ENCODE results near the gene USP3. TPM values are rescaled to one million over a fixed set of nuclear protein-coding genes. Genes with fewer than 3 reads are reported as not detected.
A peak's percentile ranks its signal among the peaks of the same experiment; 100 is the strongest.

Gene USP3
- polyA plus RNA-seq, 1 donor (not counting 4 experiments of a cell fraction or from before 2014, with no cell fraction given): 16.2 TPM

- H3K4me1 ChIP-seq (ENCODE audit: control insufficient read depth, extremely low read depth, insufficient read depth, low read length): peaks cover 60% of the 10 kb centered on the region
- H3K9ac ChIP-seq (ENCODE audit: control insufficient read depth, extremely low read depth, insufficient read depth, low read length): peak overlapping the region; percentile 89
- peak overlapping the region in 2 of 3 experiments; percentile 56 to 80 for H3K4me3 ChIP-seq (ENCODE audit: control insufficient read depth in 2 of 3, extremely low read depth in 1 of 3, insufficient read depth in 2 of 3, low read depth in 1 of 3, low read length in 3 of 3)
- TF ChIP-seq CTCF (optimal IDR thresholded peaks at IDR 0.05 in 1 of 3, IDR thresholded peaks at IDR 0.05 in 1 of 3, conservative IDR thresholded peaks at IDR 0.05 in 1 of 3; ENCODE audit: extremely low read depth in 1 of 3, insufficient read depth in 2 of 3, low read length in 3 of 3) (peak in 1 of 3 experiments; percentile 4), EZH2 (IDR thresholded peaks at IDR 0.05; ENCODE audit: low read length) (no peak)
- H3K27me3 ChIP-seq (ENCODE audit: control insufficient read depth, extremely low read depth, insufficient read depth, low read length): no peaks in the 10 kb centered on the region
- peak overlapping the region; percentile 99 for H3K4me2 ChIP-seq (ENCODE audit: control insufficient read depth, extremely low read depth, insufficient read depth, low read depth, low read length)
- H3K36me3 ChIP-seq (ENCODE audit: control insufficient read depth in 2 of 2, extremely low read depth in 1 of 2, insufficient read depth in 2 of 2, low read length in 2 of 2): no peaks in the 10 kb centered on the region
- dilution Hi-C loops (cut with MboI; ENCODE audit: extremely low pct_ligation_motif_present, low sequenced_read_pairs): no loop called here
- no peaks in the 10 kb centered on the region for H4K20me1 ChIP-seq (ENCODE audit: control insufficient read depth, extremely low read depth, insufficient read depth, low read length)
- no peaks in the 10 kb centered on the region for H3K9me1 ChIP-seq (ENCODE audit: control insufficient read depth, extremely low read depth, insufficient read depth, low read length)
- H3K9me3 ChIP-seq (ENCODE audit: control insufficient read depth, low read depth, low read length): no peaks in the 10 kb centered on the region
- peak overlapping the region; percentile 44 for H2AFZ ChIP-seq (ENCODE audit: control insufficient read depth, low read length)
- peaks cover 66% of the 10 kb centered on the region for H3K79me2 ChIP-seq (ENCODE audit: control insufficient read depth, insufficient read depth, low read length)
- FAIRE-seq: peak; percentile 58
- DNase-seq (ENCODE audit: low read depth, low spot score): no peak
- peak overlapping the region; percentile 78 for H3K27ac ChIP-seq (ENCODE audit: control insufficient read depth, insufficient read depth, low read length)
Measured at GRCh38 chr15:63506537-63507035, 2.2 kb downstream of the USP3 start.

GRCh38 chr15:63507878-63508818 is 3.8 kb downstream of the USP3 start:
- Histone ChIP-seq H3K4me2 (ENCODE audit: control insufficient read depth, extremely low read depth, insufficient read depth, low read depth, low read length) (no peak overlapping the region), H4K20me1 (ENCODE audit: control insufficient read depth, extremely low read depth, insufficient read depth, low read length) (no peaks in the 10 kb centered on the region), H3K4me3 (ENCODE audit: control insufficient read depth in 2 of 3, extremely low read depth in 1 of 3, insufficient read depth in 2 of 3, low read depth in 1 of 3, low read length in 3 of 3) (no peak overlapping the region), H3K36me3 (ENCODE audit: control insufficient read depth in 2 of 2, extremely low read depth in 1 of 2, insufficient read depth in 2 of 2, low read length in 2 of 2) (no peaks in the 10 kb centered on the region), H3K27me3 (ENCODE audit: control insufficient read depth, extremely low read depth, insufficient read depth, low read length) (no peaks in the 10 kb centered on the region), H2AFZ (ENCODE audit: control insufficient read depth, low read length) (no peak overlapping the region), H3K9ac (ENCODE audit: control insufficient read depth, extremely low read depth, insufficient read depth, low read length) (no peak overlapping the region), H3K27ac (ENCODE audit: control insufficient read depth, insufficient read depth, low read length) (no peak overlapping the region), H3K79me2 (ENCODE audit: control insufficient read depth, insufficient read depth, low read length) (peaks cover 80% of the 10 kb centered on the region), H3K4me1 (ENCODE audit: control insufficient read depth, extremely low read depth, insufficient read depth, low read length) (peaks cover 45% of the 10 kb centered on the region), H3K9me1 (ENCODE audit: control insufficient read depth, extremely low read depth, insufficient read depth, low read length) (no peaks in the 10 kb centered on the region), H3K9me3 (ENCODE audit: control insufficient read depth, low read depth, low read length) (no peaks in the 10 kb centered on the region)
- dilution Hi-C loops (cut with MboI; ENCODE audit: extremely low pct_ligation_motif_present, low sequenced_read_pairs): no loop called here
- no peak for TF ChIP-seq EZH2 (IDR thresholded peaks at IDR 0.05; ENCODE audit: low read length)
- TF ChIP-seq CTCF (optimal IDR thresholded peaks at IDR 0.05 in 1 of 3, IDR thresholded peaks at IDR 0.05 in 1 of 3, conservative IDR thresholded peaks at IDR 0.05 in 1 of 3; ENCODE audit: extremely low read depth in 1 of 3, insufficient read depth in 2 of 3, low read length in 3 of 3): no peak
- DNase-seq (ENCODE audit: low read depth, low spot score): no peak
- no peak for FAIRE-seq

Data from keratinocyte (primary cell).